HepG2 (cell line): ENCODE measurements around the gene LDHB. TPM values are rescaled to one million over a fixed set of nuclear protein-coding genes. Genes with fewer than 3 reads are reported as not detected.

Experiments
- ATAC-seq: fragments of 200-7000 bp; cut with Tn5 transposase; 3 replicates; pipeline ENCODE4 v1.9.1; 2020; ENCODE audit warnings: mild to moderate bottlenecking, moderate library complexity
- BruUV-seq: library from RNA; stranded (reverse); fragments of 400-500 nt; replicated peaks from 2 replicates; lab custom pipeline; 2021; lab: Mats Ljungman, UMichigan
- CTCF ChIA-PET: fragments of 300-600 bp; formaldehyde crosslinking; extraction: SDS; loops from one replicate; lab custom pipeline; 2021; ENCODE audit warnings: low total read pairs, inconsistent platforms, low intra/inter-chr PET ratio; lab: Yijun Ruan, JAX
- POLR2A ChIA-PET: fragments of 350-600 bp; sonication (Branson Sonifier 250); formaldehyde crosslinking; loops from one replicate; lab custom pipeline; 2020; ENCODE audit warnings: antibody characterized with exemption, inconsistent platforms; lab: Yijun Ruan, JAX
- DNase-seq: peaks from one replicate; pipeline ENCODE4 v3.0.0-alpha.2; 2015; ENCODE audit warnings: low spot score
- FAIRE-seq: peaks from 3 replicates; lab custom pipeline; 2011; peaks lifted over from hg19 to GRCh38; lab: Jason Lieb, UNC
- H2AFZ ChIP-seq: one replicate; pipeline ENCODE4 v1.6.1; 2011; ENCODE audit warnings: low read length, inconsistent platforms
- H3K27ac ChIP-seq: fragments of 300-600 bp; 3 replicates; pipeline ENCODE4 v1.8.0; 2011; ENCODE audit warnings: mixed run types, mild to moderate bottlenecking, mixed read lengths, low read length, inconsistent platforms; ENCODE audit not compliant: insufficient read depth; ENCODE audit errors: extremely low read length
- H3K27me3 ChIP-seq, 2 experiments: fragments of 200-600 bp in 1 of 2; 2 replicates in 1 of 2; 3 replicates in 1 of 2; pipeline versions ENCODE4 v1.6.0 to v1.8.0; 2011; ENCODE audit warnings: low read length in 2 of 2, mild to moderate bottlenecking in 2 of 2, moderate library complexity in 2 of 2, inconsistent platforms in 1 of 2; ENCODE audit not compliant: insufficient read depth in 2 of 2, control insufficient read depth in 1 of 2
- H3K36me3 ChIP-seq, 2 experiments: fragments of 200-600 bp in 1 of 2; replicated peaks in 1 of 2; 2 replicates in 1 of 2; 3 replicates in 1 of 2; pipeline versions ENCODE4 v1.5.1 to v1.8.0; 2011; ENCODE audit warnings: low read length in 2 of 2, inconsistent platforms in 1 of 2; ENCODE audit not compliant: insufficient read depth in 2 of 2, control insufficient read depth in 1 of 2
- H3K4me1 ChIP-seq: 2 replicates; pipeline ENCODE4 v1.5.1; 2012; ENCODE audit warnings: low read length, inconsistent platforms; ENCODE audit not compliant: insufficient read depth
- H3K4me2 ChIP-seq: 2 replicates; pipeline ENCODE4 v1.6.0; 2011; ENCODE audit warnings: low read depth, low read length, inconsistent platforms
- H3K4me3 ChIP-seq, 3 experiments: fragments of 200-600 bp in 1 of 3; sonication (generic), shearing (Covaris generic) in 1 of 3; replicated peaks in 1 of 3; 2 replicates each; pipeline ENCODE4 v1.5.1; 2011 to 2016; ENCODE audit warnings: low read length in 3 of 3, inconsistent platforms in 2 of 3, low read depth in 2 of 3, mild to moderate bottlenecking in 2 of 3, control low read depth in 1 of 3, mixed read lengths in 1 of 3; ENCODE audit not compliant: insufficient read depth in 1 of 3
- H3K79me2 ChIP-seq: one replicate; pipeline ENCODE4 v1.6.1; 2011; ENCODE audit warnings: low read length, inconsistent platforms; ENCODE audit not compliant: insufficient read depth
- H3K9ac ChIP-seq: 2 replicates; pipeline ENCODE4 v1.6.0; 2011; ENCODE audit warnings: mild to moderate bottlenecking, low read depth, low read length, inconsistent platforms; ENCODE audit not compliant: insufficient read depth
- H3K9me3 ChIP-seq: 2 replicates; pipeline ENCODE4 v1.5.1; 2012; ENCODE audit warnings: mild to moderate bottlenecking, low read length
- H4K20me1 ChIP-seq: 2 replicates; pipeline ENCODE4 v1.6.0; 2011; ENCODE audit warnings: inconsistent platforms, mild to moderate bottlenecking, low read length, moderate library complexity; ENCODE audit not compliant: insufficient read depth
- MLX ChIP-seq: IDR thresholded peaks from 2 replicates; pipeline ENCODE4 v1.6.1; 2016
- NCOA1 ChIP-seq: sonication (generic); formaldehyde crosslinking; IDR thresholded peaks from 2 replicates; pipeline ENCODE4 v1.9.0; 2021; ENCODE audit warnings: missing genetic modification reagents
- RNF2 ChIP-seq: fragments of 450-650 bp; conservative IDR thresholded peaks from 2 replicates; pipeline ENCODE4 v1.6.1; 2016; ENCODE audit warnings: low read depth
- THAP9 ChIP-seq: sonication (generic); formaldehyde crosslinking; IDR thresholded peaks from 2 replicates; pipeline ENCODE4; 2020; ENCODE audit warnings: missing genetic modification reagents, mild to moderate bottlenecking, borderline replicate concordance
- ZMYM3 ChIP-seq: sonication (generic); formaldehyde crosslinking; IDR thresholded peaks from 2 replicates; pipeline ENCODE4 v1.5.1; 2020; ENCODE audit warnings: mild to moderate bottlenecking, missing genetic modification reagents
- ZNF574 ChIP-seq: sonication (generic); formaldehyde crosslinking; IDR thresholded peaks from 2 replicates; pipeline ENCODE4 v1.4.0; 2020; ENCODE audit warnings: missing genetic modification reagents
- ZNF605 ChIP-seq: sonication (generic); formaldehyde crosslinking; IDR thresholded peaks from 2 replicates; pipeline ENCODE4 v1.8.0; 2022; ENCODE audit warnings: mild to moderate bottlenecking, missing genetic modification reagents
- ZNF749 ChIP-seq: sonication (generic); formaldehyde crosslinking; IDR thresholded peaks from 2 replicates; pipeline ENCODE4 v1.8.0; 2022; ENCODE audit warnings: mild to moderate bottlenecking, missing genetic modification reagents, moderate library complexity, borderline replicate concordance
- WGBS: methylation state at CpG from one replicate; pipeline ENCODE4 v1.1.6; 2017; ENCODE audit warnings: low lambda C conversion rate; 5-methylcytosine and 5-hydroxymethylcytosine counted together
- in situ Hi-C: cut with HindIII; loops from 2 replicates; pipeline ENCODE4 v1.10.0; 2017; ENCODE audit warnings: low pct_unique_long_range_greater_than_20kb; ENCODE audit not compliant: extremely low pct_ligation_motif_present
- intact Hi-C: fragments of 100-400 bp; cut with micrococcal nuclease; formaldehyde crosslinking; loops from one replicate; pipeline ENCODE4 v1.10.0; 2022; ENCODE audit not compliant: unreplicated experiment
- polyA plus RNA-seq, 8 experiments: library from polyadenylated mRNA; depleted of rRNA in 3 of 8; stranded (reverse) in 7 of 8; unstranded in 1 of 8; fragments of >200 nt; fragmentation: Illumina TruSeq in 4 of 8; extraction: Trizol in 4 of 8; gene quantifications; 2 replicates each; pipeline versions ENCODE4 v1.2.1 to v1.2.3, GENCODE V29; 2011 to 2016; ENCODE audit warnings: low read depth in 4 of 8, missing spikeins in 1 of 8, mixed read lengths in 1 of 8; ENCODE audit not compliant: insufficient read depth in 1 of 8
- total RNA-seq, 5 experiments: library from RNA; depleted of rRNA; stranded (reverse); fragments of >200 nt; fragmentation: Illumina TruSeq; extraction: Trizol; gene quantifications; 2 replicates each; pipeline ENCODE4 v1.2.3, GENCODE V29; 2016; ENCODE audit warnings: low read depth in 1 of 5

LDHB gene
- total and polyA plus RNA-seq, 2 of the 13 experiments (the other 11 are each of a cell fraction or from before 2014, with no cell fraction given) = 0.08 TPM; not detected in 1

GRCh38 chr12:21690704-21691368 lies 33.2 kb upstream of the LDHB start (continued):
- TF ChIP-seq THAP9 (CRISPR knock-in tag) (no peak), NCOA1 (CRISPR knock-in tag) (no peak), RNF2 (no peak), ZMYM3 (CRISPR knock-in tag) (no peak), ZNF605 (no peak)

- BruUV-seq = no TSS peak
- POLR2A ChIA-PET = no interaction called here
Observed at GRCh38 chr12:21683115-21683514, 25.5 kb upstream of the LDHB start.

More at GRCh38 chr12:21683115-21683514, 25.5 kb upstream of the LDHB start:
- DNase-seq (no peak), ATAC-seq (no peak), FAIRE-seq (no peak)
- Histone ChIP-seq H4K20me1 (no peaks in the 10 kb centered on the region), H3K4me3 (no peak overlapping the region), H2AFZ (no peak overlapping the region), H3K27ac (no peak overlapping the region), H3K79me2 (no peaks in the 10 kb centered on the region), H3K9ac (no peak overlapping the region), H3K4me1 (no peaks in the 10 kb centered on the region), H3K36me3 (no peaks in the 10 kb centered on the region), H3K27me3 (no peaks in the 10 kb centered on the region; a peak in 1 of 5 replicates), H3K9me3 (0 out of 2 replicates have a peak, but pooled peaks cover under 1% of the 10 kb centered on the region), H3K4me2 (no peak overlapping the region)
- CTCF ChIA-PET = no interaction called here
- in situ Hi-C loops = loop anchor here (25.0 kb wide), 1 partner anchor 371 kb away; no protein-coding TSS in a partner anchor
- TF ChIP-seq ZNF749 (CRISPR knock-in tag) = no peak
- TF ChIP-seq ZNF574 (CRISPR knock-in tag) = no peak
- no peak for TF ChIP-seq MLX (CRISPR knock-in tag)
- intact Hi-C loops = loop anchor here (5.0 kb wide), 1 partner anchor 386 kb away; no protein-coding TSS in a partner anchor
- 5% methylated on average over 3 of the region's 3 CpGs for WGBS
